HG02970 (cell line): ENCODE results near the gene CD300C.
"Not testable (repeated sequence)": the region's sequence is repeated elsewhere in the genome, so short reads cannot be mapped to it uniquely, and the experiment has no call there.

Experiments used
- ATAC-seq: cut with Tn5 transposase; IDR thresholded peaks from one replicate; pipeline ENCODE4 v1.9.1; 2021; ENCODE audit warnings: mild to moderate bottlenecking, moderate library complexity, moderate number of reproducible peaks; ENCODE audit not compliant: unreplicated experiment, low FRiP score

CD300C gene

GRCh38 chr17:74516561-74517328 lies 29.2 kb downstream of the CD300C start:
- ATAC-seq: no peak

GRCh38 chr17:74515941-74516340 lies 30.0 kb downstream of the CD300C start:
- ATAC-seq: no peak

DNA sequence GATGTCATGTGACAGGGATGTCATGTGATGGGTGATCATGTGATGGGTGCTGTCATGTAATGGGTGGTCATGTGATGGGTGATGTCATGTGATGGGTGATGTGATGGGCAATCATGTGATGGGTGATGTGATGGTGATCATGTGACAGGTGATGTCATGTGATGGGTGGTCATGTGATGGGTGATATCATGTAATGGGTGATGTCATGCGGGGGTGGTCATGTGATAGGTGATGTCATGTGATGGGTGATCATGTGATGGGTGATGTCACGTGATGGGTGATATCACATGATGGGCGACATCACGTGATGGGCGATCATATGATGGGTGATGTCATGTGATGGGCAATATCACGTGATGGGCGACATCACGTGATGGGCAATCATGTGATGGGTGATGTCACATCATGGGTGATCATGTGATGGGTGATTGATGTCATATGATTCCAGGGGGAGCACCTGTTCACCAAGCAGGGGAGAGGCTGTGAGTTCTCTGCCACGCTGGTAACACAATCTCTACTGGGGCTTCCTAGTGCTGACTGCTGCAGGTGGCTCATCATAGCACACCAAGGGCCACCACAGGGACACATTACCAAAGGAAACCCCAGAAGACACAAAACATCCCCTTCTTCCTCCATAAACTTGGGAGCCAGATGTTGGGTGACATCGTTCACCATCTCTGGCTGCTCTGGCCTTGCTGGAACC lies 31.1 kb downstream of the CD300C start:
- no peak for ATAC-seq

- no peak for ATAC-seq
Observed at GRCh38 chr17:74513987-74514631, 31.8 kb downstream of the CD300C start.

- ATAC-seq: no peak
Observed at GRCh38 chr17:74512624-74513091, 33.3 kb downstream of the CD300C start.

GRCh38 chr17:74512036-74512435 lies 33.9 kb downstream of the CD300C start:
- ATAC-seq: no peak

DNA sequence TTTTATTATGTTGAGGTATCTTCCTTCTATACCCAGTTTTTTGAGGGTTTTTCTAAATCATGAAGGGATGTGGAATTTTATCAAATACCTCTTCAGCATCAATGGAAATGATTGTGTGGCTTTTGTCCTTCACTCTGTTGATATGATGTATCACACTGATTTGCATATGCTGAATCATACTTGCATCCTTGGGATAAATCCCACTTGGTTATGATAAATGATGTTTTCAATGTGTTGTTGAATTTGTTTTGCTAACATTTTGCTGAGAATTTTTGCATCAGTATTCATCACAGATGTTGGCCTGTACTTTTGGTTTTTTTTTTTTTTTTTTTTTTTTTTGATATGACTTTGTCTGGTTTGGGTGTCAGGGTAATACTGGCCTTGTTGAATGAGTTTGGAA lies 37.8 kb downstream of the CD300C start:
- ATAC-seq: no peak

GRCh38 chr17:74503949-74504348 lies 42.0 kb downstream of the CD300C start:
- ATAC-seq: not testable (repeated sequence)

GRCh38 chr17:74502861-74503260 lies 43.1 kb downstream of the CD300C start:
- ATAC-seq: no peak

DNA sequence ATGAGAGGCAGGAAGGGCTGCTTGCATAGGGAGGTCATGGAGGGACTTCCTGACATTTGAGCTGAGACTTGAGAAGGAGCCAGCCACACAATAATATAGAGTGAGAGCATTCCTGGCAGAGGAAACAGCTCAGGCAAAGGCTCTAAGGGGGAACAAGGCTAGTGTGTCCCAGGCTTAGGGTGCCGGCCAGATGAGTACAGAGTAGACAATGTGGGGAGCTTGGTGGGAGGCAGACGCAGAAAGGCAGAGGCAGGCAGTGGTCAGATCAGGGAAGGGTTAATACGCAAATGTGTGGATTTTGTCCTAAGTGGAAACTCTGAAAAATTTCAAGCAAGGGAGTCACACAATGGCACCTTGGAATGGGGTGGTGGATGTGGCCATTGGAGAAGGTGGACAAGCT lies 45.9 kb downstream of the CD300C start:
- no peak for ATAC-seq

GRCh38 chr17:74497471-74497870 lies 48.4 kb downstream of the CD300C start:
- no peak for ATAC-seq

DNA sequence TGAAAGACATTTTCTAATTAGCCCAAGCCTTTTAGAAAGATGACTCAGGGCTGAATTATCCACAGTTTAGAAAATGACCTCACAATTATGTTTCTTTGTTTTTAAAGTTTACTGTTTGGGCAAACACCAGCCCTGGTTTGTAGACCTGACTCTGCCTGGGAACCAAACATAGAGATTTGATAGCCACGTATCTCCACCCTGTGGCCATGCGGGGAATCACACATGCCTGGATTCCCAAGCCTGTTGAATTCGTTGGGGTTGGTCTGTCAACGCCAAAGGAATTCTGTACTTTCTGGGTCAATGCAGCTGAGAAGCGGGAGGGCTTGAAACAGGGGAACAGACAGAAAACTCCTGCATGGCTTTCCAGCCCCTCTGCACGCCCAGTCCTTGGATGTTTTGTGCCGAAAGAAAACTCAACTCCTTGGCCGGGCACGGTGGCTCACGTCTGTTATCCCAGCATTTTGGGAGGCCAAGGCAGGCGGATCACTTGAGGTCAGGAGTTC lies 52.5 kb downstream of the CD300C start:
- ATAC-seq: no peak

GRCh38 chr17:74491626-74492025 lies 54.3 kb downstream of the CD300C start:
- no peak for ATAC-seq
